Endothelial cell (in vitro differentiated cells): ENCODE measurements around the gene KIAA0753. TPM values are rescaled to one million over a fixed set of nuclear protein-coding genes. Genes with fewer than 3 reads are reported as not detected.
"Not testable (repeated sequence)": the region's sequence is repeated elsewhere in the genome, so short reads cannot be mapped to it uniquely, and the experiment has no call there.

Experiments used
- DNase-seq: peaks from one replicate; pipeline ENCODE4 v3.0.0; 2021; ENCODE audit warnings: low spot score
- H3K27ac Mint-ChIP-seq: one replicate; pipeline ENCODE4 v1.8.0; 2021; ENCODE audit warnings: mixed read lengths, inconsistent platforms; ENCODE audit not compliant: unreplicated experiment
- H3K27me3 Mint-ChIP-seq: one replicate; pipeline ENCODE4 v1.8.0; 2021; ENCODE audit warnings: mild to moderate bottlenecking, moderate library complexity, mixed read lengths, inconsistent platforms; ENCODE audit not compliant: unreplicated experiment
- H3K36me3 Mint-ChIP-seq: one replicate; pipeline ENCODE4 v1.8.0; 2021; ENCODE audit warnings: mild to moderate bottlenecking, low read depth, mixed read lengths, inconsistent platforms; ENCODE audit not compliant: unreplicated experiment
- H3K4me1 Mint-ChIP-seq: one replicate; pipeline ENCODE4 v1.8.0; 2021; ENCODE audit warnings: mild to moderate bottlenecking, mixed read lengths, inconsistent platforms; ENCODE audit not compliant: unreplicated experiment
- H3K4me3 Mint-ChIP-seq: one replicate; pipeline ENCODE4 v1.8.0; 2021; ENCODE audit warnings: mild to moderate bottlenecking, mixed read lengths, inconsistent platforms; ENCODE audit not compliant: unreplicated experiment
- H3K9me3 Mint-ChIP-seq: one replicate; pipeline ENCODE4 v1.8.0; 2021; ENCODE audit warnings: mixed read lengths, inconsistent platforms; ENCODE audit not compliant: unreplicated experiment
- total RNA-seq: library from RNA; stranded (reverse); fragmentation: NEBNext Ultra II Directional; extraction: Animal tissue kit (Norgen Biotek cat#: 25700); gene quantifications from one replicate; pipeline ENCODE4 v1.2.1, GENCODE V29; 2021; ENCODE audit not compliant: unreplicated experiment
- TF ChIP-seq, protein P1 (sequence below): fragments of 200-600 bp; sonication (generic); IDR thresholded peaks from one replicate; pipeline ENCODE4 v1.5.0; 2021; ENCODE audit warnings: antibody characterized with exemption; ENCODE audit not compliant: unreplicated experiment

The KIAA0753 gene
- total RNA-seq, 1 donor from 2014 or later, result 22.6 TPM

DNA sequence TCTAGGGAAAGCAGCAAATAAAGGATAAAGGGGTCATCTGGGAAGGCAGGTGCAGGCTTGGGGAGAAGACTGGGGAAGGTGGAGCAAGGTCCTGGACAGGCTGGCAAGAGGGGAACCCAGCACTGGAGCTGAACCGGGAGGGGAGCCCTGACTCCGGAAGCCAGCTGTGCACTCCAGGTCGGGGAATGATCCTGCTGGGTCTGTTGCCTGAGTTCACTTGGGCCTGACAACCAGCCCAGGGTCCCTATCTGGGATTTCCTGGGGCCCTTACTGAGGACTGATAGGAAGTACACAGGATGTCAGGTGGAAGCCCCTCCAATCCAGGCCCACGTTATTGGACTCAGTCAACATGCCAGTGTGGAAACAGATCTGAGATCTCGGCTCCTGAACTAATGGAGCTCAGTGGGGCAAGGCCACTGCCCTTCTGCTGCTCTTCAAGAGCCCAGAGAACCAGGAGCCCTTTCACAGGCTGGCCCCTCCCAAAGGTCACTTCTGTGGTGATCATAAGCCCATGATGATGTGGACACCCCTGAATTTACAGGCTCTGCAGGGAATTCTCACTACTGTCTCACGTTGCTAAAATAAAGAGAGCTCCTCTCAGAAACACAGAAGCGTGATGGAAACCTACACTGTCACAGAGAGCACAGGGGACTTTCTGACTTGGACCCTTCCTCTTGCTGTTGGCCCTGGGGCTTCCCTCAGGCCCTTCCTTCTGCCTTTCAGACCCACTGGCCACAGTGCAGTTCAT is 64.3 kb downstream of the KIAA0753 start:
- no peak for DNase-seq
- no peaks in the 10 kb centered on the region for H3K9me3 Mint-ChIP-seq
- peaks cover 9% of the 10 kb centered on the region for H3K27me3 Mint-ChIP-seq
- H3K4me3 Mint-ChIP-seq, result peak overlapping the region; percentile 4
- peaks cover 22% of the 10 kb centered on the region for H3K4me1 Mint-ChIP-seq
- TF ChIP-seq, protein P1, sequence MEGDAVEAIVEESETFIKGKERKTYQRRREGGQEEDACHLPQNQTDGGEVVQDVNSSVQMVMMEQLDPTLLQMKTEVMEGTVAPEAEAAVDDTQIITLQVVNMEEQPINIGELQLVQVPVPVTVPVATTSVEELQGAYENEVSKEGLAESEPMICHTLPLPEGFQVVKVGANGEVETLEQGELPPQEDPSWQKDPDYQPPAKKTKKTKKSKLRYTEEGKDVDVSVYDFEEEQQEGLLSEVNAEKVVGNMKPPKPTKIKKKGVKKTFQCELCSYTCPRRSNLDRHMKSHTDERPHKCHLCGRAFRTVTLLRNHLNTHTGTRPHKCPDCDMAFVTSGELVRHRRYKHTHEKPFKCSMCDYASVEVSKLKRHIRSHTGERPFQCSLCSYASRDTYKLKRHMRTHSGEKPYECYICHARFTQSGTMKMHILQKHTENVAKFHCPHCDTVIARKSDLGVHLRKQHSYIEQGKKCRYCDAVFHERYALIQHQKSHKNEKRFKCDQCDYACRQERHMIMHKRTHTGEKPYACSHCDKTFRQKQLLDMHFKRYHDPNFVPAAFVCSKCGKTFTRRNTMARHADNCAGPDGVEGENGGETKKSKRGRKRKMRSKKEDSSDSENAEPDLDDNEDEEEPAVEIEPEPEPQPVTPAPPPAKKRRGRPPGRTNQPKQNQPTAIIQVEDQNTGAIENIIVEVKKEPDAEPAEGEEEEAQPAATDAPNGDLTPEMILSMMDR, result no peak
- no peak overlapping the region for H3K27ac Mint-ChIP-seq
- peaks cover 35% of the 10 kb centered on the region for H3K36me3 Mint-ChIP-seq

DNA sequence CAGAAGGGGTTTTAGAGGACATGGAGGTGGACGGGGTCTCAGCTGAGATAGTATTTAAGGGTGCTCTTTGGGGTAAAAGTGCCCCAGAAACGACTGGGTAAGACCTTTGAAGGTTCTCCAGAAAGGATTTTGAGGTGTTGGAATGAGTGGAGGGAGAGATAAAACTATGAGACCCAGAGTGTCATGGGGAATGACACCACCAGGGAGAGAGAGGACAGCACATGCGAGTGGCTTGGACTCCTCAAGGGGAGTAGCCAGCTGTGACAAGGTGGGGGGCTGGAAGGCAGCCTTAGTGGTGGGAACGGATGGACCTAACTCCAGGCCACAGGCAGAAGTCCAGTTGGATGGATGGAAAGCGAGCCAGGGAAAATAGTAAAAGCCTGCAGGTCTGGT is 64.9 kb downstream of the KIAA0753 start:
- Mint-ChIP-seq H3K4me3 (peak overlapping the region; percentile 4), H3K4me1 (peaks cover 22% of the 10 kb centered on the region), H3K27me3 (peaks cover 9% of the 10 kb centered on the region), H3K27ac (peak overlapping the region; percentile 46), H3K9me3 (no peaks in the 10 kb centered on the region), H3K36me3 (peaks cover 35% of the 10 kb centered on the region)
- no peak for DNase-seq
- TF ChIP-seq, protein P1, result no peak

DNA sequence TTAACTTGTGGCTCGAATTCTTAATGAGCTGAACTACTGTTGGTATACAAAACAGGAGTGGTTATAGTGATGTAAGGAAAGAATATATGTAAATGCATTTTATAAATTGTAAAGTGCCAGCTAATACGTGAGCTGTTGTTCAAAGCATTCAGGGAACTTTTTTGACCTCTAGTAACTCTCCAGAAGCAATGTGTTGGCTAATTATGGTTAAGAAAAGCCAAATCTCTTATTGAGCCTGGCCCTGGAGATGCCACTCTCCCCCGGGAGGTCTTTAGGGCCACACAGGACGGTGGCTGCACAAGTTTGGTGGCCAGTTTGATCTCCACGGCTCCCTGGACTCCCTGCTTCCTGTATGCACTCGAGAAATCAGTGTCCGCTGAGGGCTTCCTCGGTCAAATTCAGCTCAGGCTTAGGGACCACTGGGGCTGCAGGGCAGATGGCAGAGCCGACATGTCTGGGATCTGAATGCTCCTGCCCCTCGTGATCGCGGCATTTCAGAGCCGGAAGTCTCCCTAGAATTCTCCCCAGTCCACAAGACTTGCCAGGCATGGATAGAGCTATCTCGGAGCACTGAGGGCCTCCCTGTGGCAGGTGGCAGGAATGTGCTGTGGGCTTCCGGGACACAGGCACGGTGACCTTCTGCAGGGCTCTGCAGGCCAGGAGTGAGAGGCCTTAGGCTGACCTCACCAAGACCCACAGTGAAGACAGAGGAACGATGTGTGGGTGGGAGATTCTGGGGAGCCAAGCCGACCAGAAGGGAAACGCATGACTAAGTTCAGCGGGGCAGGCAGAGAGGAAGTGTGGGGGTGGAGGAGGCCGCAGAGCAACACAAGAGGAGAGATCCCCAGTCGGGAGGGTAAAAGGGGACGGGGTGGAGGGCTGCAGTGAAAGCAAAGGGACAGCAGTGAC is 65.6 kb downstream of the KIAA0753 start:
- peaks cover 26% of the 10 kb centered on the region for H3K4me1 Mint-ChIP-seq
- H3K9me3 Mint-ChIP-seq, result no peaks in the 10 kb centered on the region
- DNase-seq, result no peak
- TF ChIP-seq, protein P1, result no peak
- H3K36me3 Mint-ChIP-seq, result peaks cover 35% of the 10 kb centered on the region
- no peak overlapping the region for H3K4me3 Mint-ChIP-seq
- H3K27ac Mint-ChIP-seq, result no peak overlapping the region
- H3K27me3 Mint-ChIP-seq, result peaks cover 9% of the 10 kb centered on the region

DNA sequence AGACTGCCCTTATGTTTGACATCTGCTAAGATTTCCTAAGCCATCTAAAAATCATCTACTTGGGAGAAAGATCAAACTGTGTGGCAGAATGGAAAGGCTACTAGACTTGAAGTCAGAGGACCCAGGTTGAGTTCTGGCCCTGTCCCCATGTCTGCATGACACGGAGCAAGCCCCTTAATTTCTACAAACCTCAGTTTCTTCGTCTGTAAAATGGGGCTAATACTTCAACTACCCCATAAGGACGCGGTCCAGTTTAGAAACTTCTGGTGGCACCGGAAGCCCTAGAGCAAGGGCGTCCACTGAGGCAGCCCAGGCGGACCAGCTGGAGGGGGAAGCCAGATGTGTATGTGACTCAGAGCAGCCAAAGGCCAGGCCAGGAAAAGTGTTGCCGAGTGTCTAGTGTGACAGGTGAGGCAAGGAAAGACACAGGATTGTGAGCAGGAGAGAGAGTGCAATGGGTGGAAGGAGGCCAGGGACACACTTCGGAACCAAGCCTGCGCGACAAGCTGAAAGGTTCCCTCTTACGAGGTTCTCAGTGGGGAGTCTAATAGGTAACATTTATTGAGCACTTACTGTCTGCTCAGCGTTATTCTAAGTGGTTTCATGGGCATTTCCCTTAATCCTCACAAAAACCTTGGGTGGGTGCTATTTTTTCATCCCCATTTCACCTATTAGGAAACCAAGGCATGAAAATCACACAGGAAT is 66.4 kb downstream of the KIAA0753 start:
- Mint-ChIP-seq H3K4me3 (no peak overlapping the region), H3K9me3 (no peaks in the 10 kb centered on the region), H3K27ac (no peak overlapping the region), H3K27me3 (peaks cover 9% of the 10 kb centered on the region), H3K4me1 (peaks cover 28% of the 10 kb centered on the region), H3K36me3 (peaks cover 31% of the 10 kb centered on the region)
- no peak for DNase-seq
- TF ChIP-seq, protein P1, result no peak

DNA sequence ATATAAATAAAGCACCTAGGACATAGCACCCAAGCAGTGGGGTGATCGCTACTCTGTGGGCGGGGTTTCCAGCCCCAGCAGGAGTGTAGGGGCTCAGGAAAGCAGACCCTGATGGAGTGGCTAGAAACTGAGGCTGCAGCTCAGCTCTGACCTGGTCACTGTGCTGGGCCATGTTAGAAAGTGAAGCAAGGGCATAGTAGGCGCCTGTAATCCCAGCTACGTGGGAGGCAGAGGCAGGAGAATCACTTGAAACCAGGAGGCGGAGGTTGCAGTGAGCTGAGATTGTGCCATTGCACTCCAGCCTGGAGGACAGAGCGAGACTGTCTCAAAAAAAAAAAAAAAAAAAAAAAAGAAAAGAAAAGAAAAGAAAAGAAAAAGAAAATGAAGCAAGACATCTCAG is 67.0 kb downstream of the KIAA0753 start:
- H3K36me3 Mint-ChIP-seq, result peaks cover 25% of the 10 kb centered on the region
- not testable (repeated sequence) for H3K9me3 Mint-ChIP-seq, H3K4me3 Mint-ChIP-seq, DNase-seq, H3K27ac Mint-ChIP-seq
- H3K4me1 Mint-ChIP-seq, result peaks cover 28% of the 10 kb centered on the region
- peaks cover 10% of the 10 kb centered on the region for H3K27me3 Mint-ChIP-seq
